ENCODE measurements around the gene ARHGEF38.

GRCh38 chr4:105708181-105709080 is 156.0 kb downstream of the ARHGEF38 start, which contains the start of the genes GSTCD and INTS12:
- TF ChIP-seq EZH2 (IDR thresholded peaks at IDR 0.05; ENCODE audit: insufficient read depth, low read length) (no peak), CTCF (IDR thresholded peaks at IDR 0.05; ENCODE audit: insufficient read depth, low read depth, low read length) (no peak)

Measured in astrocyte (in vitro differentiated cells and primary cell).